Suprapubic skin (tissue), 4 donors: ENCODE results near the gene BET1L. TPM values are rescaled to one million over a fixed set of nuclear protein-coding genes. Genes with fewer than 3 reads are reported as not detected.
"Not testable (repeated sequence)": the region's sequence is repeated elsewhere in the genome, so short reads cannot be mapped to it uniquely, and the experiment has no call there.

Source experiments
- DNase-seq, 2 donors: peaks; one replicate each; pipeline ENCODE4 v3.0.0-alpha.2; 2019; ENCODE audit warnings: low spot score in 2 of 2
- H3K27ac ChIP-seq: fragments of 200-600 bp; sonication (generic); one replicate; pipeline ENCODE4 v1.5.1; 2019
- H3K27me3 ChIP-seq: fragments of 200-600 bp; sonication (generic); one replicate; pipeline ENCODE4 v1.5.1; 2019
- H3K36me3 ChIP-seq: fragments of 200-600 bp; sonication (generic); one replicate; pipeline ENCODE4 v1.5.1; 2019
- H3K4me1 ChIP-seq: fragments of 200-600 bp; sonication (generic); one replicate; pipeline ENCODE4 v1.5.1; 2019
- H3K4me3 ChIP-seq: fragments of 200-600 bp; sonication (generic); one replicate; pipeline ENCODE4 v1.5.1; 2019; ENCODE audit warnings: mild to moderate bottlenecking
- H3K9me3 ChIP-seq: fragments of 200-600 bp; sonication (generic); one replicate; pipeline ENCODE4 v1.5.1; 2019
- WGBS: methylation state at CpG from one replicate; pipeline ENCODE4 v1.1.5; 2018; 5-methylcytosine and 5-hydroxymethylcytosine counted together
- total RNA-seq, 4 donors: library from RNA; depleted of rRNA; stranded (reverse); fragments of >200 nt; gene quantifications; one replicate each; pipeline ENCODE4 v1.1.0, GENCODE V29; 2016
- TF ChIP-seq, protein P1 (sequence below), 2 donors: fragments of 200-600 bp in 1 of 2; fragments of 450-650 bp in 1 of 2; sonication (generic) in 1 of 2; IDR thresholded peaks; one replicate each; pipeline ENCODE4 v1.5.1; 2016 to 2019; ENCODE audit warnings: antibody characterized with exemption in 2 of 2, mild to moderate bottlenecking in 1 of 2, moderate library complexity in 1 of 2

The BET1L gene
- total RNA-seq, 4 donors from 2014 or later, result 25.8 to 31.7 (median 27.9) TPM

DNA sequence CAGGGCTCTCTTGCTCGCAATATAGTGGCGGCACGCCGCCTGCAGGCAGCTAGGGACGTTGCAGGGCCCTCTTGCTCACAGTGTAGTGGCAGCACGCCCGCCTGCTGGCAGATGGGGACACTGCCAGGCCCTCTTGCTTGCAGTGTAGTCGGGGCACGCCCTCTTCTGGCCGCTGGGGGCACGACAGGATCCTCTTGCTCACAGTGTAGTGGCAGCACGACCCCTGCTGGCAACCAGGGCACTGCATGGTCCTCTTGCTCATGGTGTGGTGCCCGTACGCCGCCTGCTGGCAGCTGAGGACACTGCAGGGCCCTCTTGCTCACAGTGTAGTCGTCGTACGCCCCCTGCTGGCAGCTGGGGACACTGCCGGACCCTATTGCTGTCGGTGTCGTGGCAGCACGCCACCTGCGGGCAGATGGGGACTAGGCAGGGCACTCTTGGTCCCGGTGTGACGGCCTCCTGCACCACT, 17.3 kb downstream of the BET1L start:
- not testable (repeated sequence) for H3K4me1 ChIP-seq, H3K36me3 ChIP-seq, H3K27ac ChIP-seq, H3K27me3 ChIP-seq, H3K4me3 ChIP-seq, H3K9me3 ChIP-seq
- DNase-seq, result peak in 1 of 2 donors; percentile 61
- TF ChIP-seq, protein P1, sequence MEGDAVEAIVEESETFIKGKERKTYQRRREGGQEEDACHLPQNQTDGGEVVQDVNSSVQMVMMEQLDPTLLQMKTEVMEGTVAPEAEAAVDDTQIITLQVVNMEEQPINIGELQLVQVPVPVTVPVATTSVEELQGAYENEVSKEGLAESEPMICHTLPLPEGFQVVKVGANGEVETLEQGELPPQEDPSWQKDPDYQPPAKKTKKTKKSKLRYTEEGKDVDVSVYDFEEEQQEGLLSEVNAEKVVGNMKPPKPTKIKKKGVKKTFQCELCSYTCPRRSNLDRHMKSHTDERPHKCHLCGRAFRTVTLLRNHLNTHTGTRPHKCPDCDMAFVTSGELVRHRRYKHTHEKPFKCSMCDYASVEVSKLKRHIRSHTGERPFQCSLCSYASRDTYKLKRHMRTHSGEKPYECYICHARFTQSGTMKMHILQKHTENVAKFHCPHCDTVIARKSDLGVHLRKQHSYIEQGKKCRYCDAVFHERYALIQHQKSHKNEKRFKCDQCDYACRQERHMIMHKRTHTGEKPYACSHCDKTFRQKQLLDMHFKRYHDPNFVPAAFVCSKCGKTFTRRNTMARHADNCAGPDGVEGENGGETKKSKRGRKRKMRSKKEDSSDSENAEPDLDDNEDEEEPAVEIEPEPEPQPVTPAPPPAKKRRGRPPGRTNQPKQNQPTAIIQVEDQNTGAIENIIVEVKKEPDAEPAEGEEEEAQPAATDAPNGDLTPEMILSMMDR (IDR thresholded peaks at IDR 0.05), result peak in 1 of 2 donors; percentile 32
- no CpG with 5 or more reads among the region's 25 CpGs for WGBS

GRCh38 chr11:189200-189783, 17.9 kb downstream of the BET1L start:
- H3K9me3 ChIP-seq, result not testable (repeated sequence)
- 85% methylated on average over 44 of the region's 55 CpGs for WGBS

DNA sequence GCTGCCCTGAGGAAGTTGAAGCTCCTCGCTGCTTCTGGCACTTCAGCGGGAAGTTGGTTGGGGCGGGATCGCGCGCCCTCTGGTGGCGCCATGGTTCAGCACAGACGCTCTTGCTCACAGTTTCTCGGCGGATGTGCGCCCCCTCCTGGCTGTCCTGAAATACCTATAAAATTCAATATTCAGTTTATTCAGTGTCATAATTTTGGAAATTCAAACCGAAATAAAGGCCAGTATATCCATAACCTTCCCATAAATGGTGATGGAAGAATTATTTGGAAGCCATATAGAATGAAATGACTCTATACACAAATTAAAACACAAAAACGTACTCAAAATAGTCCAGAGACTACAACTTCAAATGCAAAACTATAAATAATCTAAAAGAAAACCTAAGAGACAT, 27.0 kb downstream of the BET1L start:
- not testable (repeated sequence) for H3K4me1 ChIP-seq, H3K36me3 ChIP-seq, H3K9me3 ChIP-seq, H3K27me3 ChIP-seq, DNase-seq, H3K4me3 ChIP-seq, H3K27ac ChIP-seq
- TF ChIP-seq, protein P1 (IDR thresholded peaks at IDR 0.05), result peak in 1 of 2 donors; percentile 11
- 0% methylated on average over 1 of the region's 13 CpGs for whole genome bisulfite sequencing

More at GRCh38 chr11:189200-189783, 17.9 kb downstream of the BET1L start:
- not testable (repeated sequence) for H3K4me1 ChIP-seq, H3K27ac ChIP-seq, H3K36me3 ChIP-seq, H3K4me3 ChIP-seq, H3K27me3 ChIP-seq
- DNase-seq, result peak in 1 of 2 donors; percentile 43

Other genes starting within 250 kb of the BET1L start
- gene SCGB1C1, start 14.3 kb downstream of the BET1L start, total RNA-seq, result not detected
- gene RIC8A, start 309 bp upstream of the BET1L start, total RNA-seq, result 10 to 100 TPM; 62.4 to 90.1 (median 80.9) TPM
- 10 to 100 TPM in 3 of 4 donors, 1 to 10 TPM in 1; 9.1 to 20.1 (median 13.3) TPM for gene SIRT3, start 28.9 kb upstream of the BET1L start, total RNA-seq
- 10 to 100 TPM; 70.3 to 97.8 (median 87.3) TPM for gene PSMD13, start 29.6 kb upstream of the BET1L start, total RNA-seq
- gene NLRP6, start 71.0 kb upstream of the BET1L start, total RNA-seq, result 1 to 10 TPM in 1 of 4 donors, under 1 TPM in 3; 0.15 to 1.3 (median 0.64) TPM
- 10 to 100 TPM in 2 of 4 donors, 1 to 10 TPM in 2; 3.5 to 22.0 (median 8.1) TPM for gene PGGHG, start 81.7 kb upstream of the BET1L start, total RNA-seq
- not detected for gene IFITM5, start 92.1 kb upstream of the BET1L start, total RNA-seq
- gene IFITM2, start 100.4 kb upstream of the BET1L start, total RNA-seq, result 10 to 100 TPM; 25.6 to 84.1 (median 45.1) TPM
- gene IFITM1, start 106.6 kb upstream of the BET1L start, total RNA-seq, result 100 to 1,000 TPM in 1 of 4 donors, 10 to 100 TPM in 3; 50.7 to 128 (median 67.6) TPM
- 100 to 1,000 TPM in 2 of 4 donors, 10 to 100 TPM in 2; 69.6 to 160 (median 110) TPM for gene IFITM3, start 113.5 kb upstream of the BET1L start, total RNA-seq
- 1 to 10 TPM; 1.2 to 3.0 (median 1.6) TPM for gene B4GALNT4, start 162.1 kb upstream of the BET1L start, total RNA-seq
- gene PKP3, start 186.8 kb upstream of the BET1L start, total RNA-seq, result 100 to 1,000 TPM; 318 to 486 (median 428) TPM
- gene SIGIRR, start 207.6 kb upstream of the BET1L start, total RNA-seq, result 10 to 100 TPM; 14.2 to 26.0 (median 16.5) TPM
- 100 to 1,000 TPM in 2 of 4 donors, 10 to 100 TPM in 2; 76.8 to 166 (median 103) TPM for gene ANO9, start 234.6 kb upstream of the BET1L start, total RNA-seq
- gene PTDSS2, start 242.9 kb upstream of the BET1L start, total RNA-seq, result 10 to 100 TPM; 22.3 to 31.0 (median 25.3) TPM